ENCODE measurements around the gene CALD1.

The CALD1 gene

DNA sequence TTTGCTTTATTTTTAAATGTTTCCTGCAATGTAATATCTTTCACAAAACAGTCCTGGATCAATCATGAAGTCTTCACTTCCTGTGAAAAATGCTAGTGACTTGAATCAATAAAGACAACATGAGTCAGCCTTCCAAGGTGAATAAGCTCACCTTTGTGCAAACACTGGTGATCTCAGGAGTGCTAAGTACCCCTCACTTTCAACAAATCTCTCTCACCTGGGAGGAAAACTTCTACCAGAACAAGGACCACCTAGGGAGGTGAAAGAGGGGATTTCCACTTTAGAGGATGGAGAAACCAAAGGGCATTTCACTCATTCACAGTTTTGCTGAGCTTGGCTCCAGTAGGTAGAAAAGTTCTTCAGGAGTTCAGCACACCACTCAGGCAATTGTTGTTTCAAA, 64.8 kb downstream of the CALD1 start:
- TF ChIP-seq RARB (CRISPR knock-in tag; IDR thresholded peaks at IDR 0.05) (no peak), OSR1 (CRISPR knock-in tag; IDR thresholded peaks at IDR 0.05) (no peak), BACH2 (CRISPR knock-in tag; IDR thresholded peaks at IDR 0.05; ENCODE audit: borderline replicate concordance) (no peak), ZC3H10 (CRISPR knock-in tag; IDR thresholded peaks at IDR 0.05) (no peak), ZNF8 (CRISPR knock-in tag; IDR thresholded peaks at IDR 0.05) (no peak), ZFP3 (CRISPR knock-in tag; IDR thresholded peaks at IDR 0.05) (no peak), TOX (CRISPR knock-in tag; IDR thresholded peaks at IDR 0.05; ENCODE audit: borderline replicate concordance) (no peak), GLIS3 (CRISPR knock-in tag; IDR thresholded peaks at IDR 0.05) (no peak), ZNF565 (CRISPR knock-in tag; conservative IDR thresholded peaks at IDR 0.05; ENCODE audit: low read depth) (no peak), ARNTL (CRISPR knock-in tag; IDR thresholded peaks at IDR 0.05; ENCODE audit: borderline replicate concordance, low read depth) (no peak), ESRRG (CRISPR knock-in tag; IDR thresholded peaks at IDR 0.05) (no peak), ISL1 (CRISPR knock-in tag; IDR thresholded peaks at IDR 0.05) (no peak)
- TF ChIP-seq, protein P1, sequence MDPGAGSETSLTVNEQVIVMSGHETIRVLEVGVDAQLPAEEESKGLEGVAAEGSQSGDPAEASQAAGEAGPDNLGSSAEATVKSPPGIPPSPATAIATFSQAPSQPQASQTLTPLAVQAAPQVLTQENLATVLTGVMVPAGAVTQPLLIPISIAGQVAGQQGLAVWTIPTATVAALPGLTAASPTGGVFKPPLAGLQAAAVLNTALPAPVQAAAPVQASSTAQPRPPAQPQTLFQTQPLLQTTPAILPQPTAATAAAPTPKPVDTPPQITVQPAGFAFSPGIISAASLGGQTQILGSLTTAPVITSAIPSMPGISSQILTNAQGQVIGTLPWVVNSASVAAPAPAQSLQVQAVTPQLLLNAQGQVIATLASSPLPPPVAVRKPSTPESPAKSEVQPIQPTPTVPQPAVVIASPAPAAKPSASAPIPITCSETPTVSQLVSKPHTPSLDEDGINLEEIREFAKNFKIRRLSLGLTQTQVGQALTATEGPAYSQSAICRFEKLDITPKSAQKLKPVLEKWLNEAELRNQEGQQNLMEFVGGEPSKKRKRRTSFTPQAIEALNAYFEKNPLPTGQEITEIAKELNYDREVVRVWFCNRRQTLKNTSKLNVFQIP (CRISPR knock-in tag; IDR thresholded peaks at IDR 0.05; ENCODE audit: borderline replicate concordance, low read depth), result no peak
- TF ChIP-seq, protein P2, sequence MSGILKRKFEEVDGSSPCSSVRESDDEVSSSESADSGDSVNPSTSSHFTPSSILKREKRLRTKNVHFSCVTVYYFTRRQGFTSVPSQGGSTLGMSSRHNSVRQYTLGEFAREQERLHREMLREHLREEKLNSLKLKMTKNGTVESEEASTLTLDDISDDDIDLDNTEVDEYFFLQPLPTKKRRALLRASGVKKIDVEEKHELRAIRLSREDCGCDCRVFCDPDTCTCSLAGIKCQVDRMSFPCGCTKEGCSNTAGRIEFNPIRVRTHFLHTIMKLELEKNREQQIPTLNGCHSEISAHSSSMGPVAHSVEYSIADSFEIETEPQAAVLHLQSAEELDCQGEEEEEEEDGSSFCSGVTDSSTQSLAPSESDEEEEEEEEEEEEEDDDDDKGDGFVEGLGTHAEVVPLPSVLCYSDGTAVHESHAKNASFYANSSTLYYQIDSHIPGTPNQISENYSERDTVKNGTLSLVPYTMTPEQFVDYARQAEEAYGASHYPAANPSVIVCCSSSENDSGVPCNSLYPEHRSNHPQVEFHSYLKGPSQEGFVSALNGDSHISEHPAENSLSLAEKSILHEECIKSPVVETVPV (CRISPR knock-in tag; IDR thresholded peaks at IDR 0.05), result no peak
- TF ChIP-seq, protein P3, sequence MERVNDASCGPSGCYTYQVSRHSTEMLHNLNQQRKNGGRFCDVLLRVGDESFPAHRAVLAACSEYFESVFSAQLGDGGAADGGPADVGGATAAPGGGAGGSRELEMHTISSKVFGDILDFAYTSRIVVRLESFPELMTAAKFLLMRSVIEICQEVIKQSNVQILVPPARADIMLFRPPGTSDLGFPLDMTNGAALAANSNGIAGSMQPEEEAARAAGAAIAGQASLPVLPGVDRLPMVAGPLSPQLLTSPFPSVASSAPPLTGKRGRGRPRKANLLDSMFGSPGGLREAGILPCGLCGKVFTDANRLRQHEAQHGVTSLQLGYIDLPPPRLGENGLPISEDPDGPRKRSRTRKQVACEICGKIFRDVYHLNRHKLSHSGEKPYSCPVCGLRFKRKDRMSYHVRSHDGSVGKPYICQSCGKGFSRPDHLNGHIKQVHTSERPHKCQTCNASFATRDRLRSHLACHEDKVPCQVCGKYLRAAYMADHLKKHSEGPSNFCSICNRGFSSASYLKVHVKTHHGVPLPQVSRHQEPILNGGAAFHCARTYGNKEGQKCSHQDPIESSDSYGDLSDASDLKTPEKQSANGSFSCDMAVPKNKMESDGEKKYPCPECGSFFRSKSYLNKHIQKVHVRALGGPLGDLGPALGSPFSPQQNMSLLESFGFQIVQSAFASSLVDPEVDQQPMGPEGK (CRISPR knock-in tag; IDR thresholded peaks at IDR 0.05; ENCODE audit: borderline replicate concordance), result no peak
- TF ChIP-seq, protein P4, sequence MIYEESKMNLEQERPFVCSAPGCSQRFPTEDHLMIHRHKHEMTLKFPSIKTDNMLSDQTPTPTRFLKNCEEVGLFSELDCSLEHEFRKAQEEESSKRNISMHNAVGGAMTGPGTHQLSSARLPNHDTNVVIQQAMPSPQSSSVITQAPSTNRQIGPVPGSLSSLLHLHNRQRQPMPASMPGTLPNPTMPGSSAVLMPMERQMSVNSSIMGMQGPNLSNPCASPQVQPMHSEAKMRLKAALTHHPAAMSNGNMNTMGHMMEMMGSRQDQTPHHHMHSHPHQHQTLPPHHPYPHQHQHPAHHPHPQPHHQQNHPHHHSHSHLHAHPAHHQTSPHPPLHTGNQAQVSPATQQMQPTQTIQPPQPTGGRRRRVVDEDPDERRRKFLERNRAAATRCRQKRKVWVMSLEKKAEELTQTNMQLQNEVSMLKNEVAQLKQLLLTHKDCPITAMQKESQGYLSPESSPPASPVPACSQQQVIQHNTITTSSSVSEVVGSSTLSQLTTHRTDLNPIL (CRISPR knock-in tag; IDR thresholded peaks at IDR 0.05; ENCODE audit: low read depth), result no peak
- no peak for ATAC-seq

DNA sequence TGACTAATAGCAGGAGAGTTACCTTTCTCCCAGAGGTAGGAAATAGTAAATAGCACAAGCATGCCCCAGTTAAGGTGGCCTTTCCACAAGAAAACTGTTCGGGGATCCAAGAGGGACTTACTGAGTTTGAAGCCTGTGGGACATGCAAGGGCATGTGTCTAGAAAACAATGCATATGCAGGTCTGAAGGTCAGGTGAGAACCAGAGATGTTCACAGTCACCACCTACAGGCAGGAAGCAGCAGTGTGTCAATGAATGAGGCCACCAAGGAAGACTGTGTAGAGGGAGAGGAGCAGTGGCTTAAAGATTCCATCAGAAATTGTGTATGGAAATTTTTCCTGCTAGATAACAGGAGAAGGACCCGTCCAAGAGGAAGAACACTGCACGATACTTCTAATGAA, 66.0 kb downstream of the CALD1 start:
- no peak for TF ChIP-seq BACH2 (CRISPR knock-in tag; IDR thresholded peaks at IDR 0.05; ENCODE audit: borderline replicate concordance)
- TF ChIP-seq ZFP30 (CRISPR knock-in tag; IDR thresholded peaks at IDR 0.05), result no peak
- no peak for TF ChIP-seq OSR1 (CRISPR knock-in tag; IDR thresholded peaks at IDR 0.05)
- TF ChIP-seq TCF4 (CRISPR knock-in tag; IDR thresholded peaks at IDR 0.05; ENCODE audit: borderline replicate concordance), result no peak
- TF ChIP-seq ESRRG (CRISPR knock-in tag; IDR thresholded peaks at IDR 0.05), result no peak
- TF ChIP-seq RARB (CRISPR knock-in tag; IDR thresholded peaks at IDR 0.05), result no peak
- no peak for TF ChIP-seq ZNF8 (CRISPR knock-in tag; IDR thresholded peaks at IDR 0.05)
- no peak for TF ChIP-seq CSDC2 (CRISPR knock-in tag; IDR thresholded peaks at IDR 0.05)
- peak; percentile 61 for ATAC-seq

DNA sequence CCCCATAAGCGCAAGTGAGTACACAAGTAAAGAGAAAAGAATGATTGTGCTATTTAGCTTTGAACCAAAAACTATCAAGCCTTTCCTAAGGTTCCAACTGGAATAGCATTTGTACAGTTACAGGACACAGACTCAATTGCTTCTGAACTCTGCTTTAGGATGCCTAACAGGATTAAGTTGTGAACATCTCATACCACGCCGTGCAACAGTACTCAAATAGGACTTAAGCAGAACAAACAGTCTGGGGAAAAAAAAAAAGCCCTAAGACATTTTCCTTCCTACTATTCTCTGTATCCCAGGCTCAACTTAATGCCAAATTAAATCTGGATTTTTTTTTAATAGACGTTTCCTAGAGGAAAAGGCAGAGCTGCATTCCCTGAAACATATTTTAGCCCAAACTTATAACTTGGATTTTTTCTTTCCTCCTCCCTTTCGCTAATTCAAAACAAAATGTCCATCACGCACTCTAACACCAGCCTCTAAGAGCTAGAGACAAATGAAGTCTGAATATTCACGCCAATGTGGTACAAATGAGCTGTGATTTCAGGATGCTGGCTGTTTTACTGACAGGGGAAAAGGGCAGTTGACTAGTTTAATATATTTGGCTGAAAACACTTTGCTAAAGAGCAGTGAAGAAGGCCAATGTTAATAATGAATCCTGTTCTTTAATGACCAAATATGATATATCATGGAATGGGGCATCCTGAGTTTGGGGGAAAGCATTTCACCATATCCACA, 68.6 kb downstream of the CALD1 start:
- no peak for ATAC-seq
- TF ChIP-seq OSR1 (CRISPR knock-in tag; IDR thresholded peaks at IDR 0.05), result no peak

DNA sequence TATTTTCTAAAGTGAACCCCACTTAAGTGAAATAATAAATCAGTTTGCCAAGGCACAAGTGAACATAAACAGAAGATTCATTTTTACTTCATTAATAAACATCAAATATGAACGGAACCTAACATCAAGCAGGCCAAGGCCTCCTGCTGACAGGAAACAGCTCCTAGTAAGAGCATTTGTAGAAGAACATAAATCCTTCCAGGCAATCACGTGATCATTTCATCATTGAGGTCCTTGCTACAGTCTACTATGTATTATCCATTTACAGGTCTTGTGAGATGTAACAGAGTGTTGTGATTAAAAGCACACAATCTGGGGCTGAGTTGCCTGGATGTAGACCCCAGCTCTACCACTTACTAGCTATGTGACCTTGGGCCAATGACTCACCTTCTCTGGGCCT, 70.6 kb downstream of the CALD1 start:
- ATAC-seq, result no peak
- TF ChIP-seq ZFP30 (CRISPR knock-in tag; IDR thresholded peaks at IDR 0.05) (no peak), ISL1 (CRISPR knock-in tag; IDR thresholded peaks at IDR 0.05) (no peak), ZFP3 (CRISPR knock-in tag; IDR thresholded peaks at IDR 0.05) (no peak), GLIS3 (CRISPR knock-in tag; IDR thresholded peaks at IDR 0.05) (no peak), ZC3H10 (CRISPR knock-in tag; IDR thresholded peaks at IDR 0.05) (no peak), CSDC2 (CRISPR knock-in tag; IDR thresholded peaks at IDR 0.05) (no peak), ZNF565 (CRISPR knock-in tag; conservative IDR thresholded peaks at IDR 0.05; ENCODE audit: low read depth) (no peak), TCF4 (CRISPR knock-in tag; IDR thresholded peaks at IDR 0.05; ENCODE audit: borderline replicate concordance) (no peak)
- TF ChIP-seq, protein P5, sequence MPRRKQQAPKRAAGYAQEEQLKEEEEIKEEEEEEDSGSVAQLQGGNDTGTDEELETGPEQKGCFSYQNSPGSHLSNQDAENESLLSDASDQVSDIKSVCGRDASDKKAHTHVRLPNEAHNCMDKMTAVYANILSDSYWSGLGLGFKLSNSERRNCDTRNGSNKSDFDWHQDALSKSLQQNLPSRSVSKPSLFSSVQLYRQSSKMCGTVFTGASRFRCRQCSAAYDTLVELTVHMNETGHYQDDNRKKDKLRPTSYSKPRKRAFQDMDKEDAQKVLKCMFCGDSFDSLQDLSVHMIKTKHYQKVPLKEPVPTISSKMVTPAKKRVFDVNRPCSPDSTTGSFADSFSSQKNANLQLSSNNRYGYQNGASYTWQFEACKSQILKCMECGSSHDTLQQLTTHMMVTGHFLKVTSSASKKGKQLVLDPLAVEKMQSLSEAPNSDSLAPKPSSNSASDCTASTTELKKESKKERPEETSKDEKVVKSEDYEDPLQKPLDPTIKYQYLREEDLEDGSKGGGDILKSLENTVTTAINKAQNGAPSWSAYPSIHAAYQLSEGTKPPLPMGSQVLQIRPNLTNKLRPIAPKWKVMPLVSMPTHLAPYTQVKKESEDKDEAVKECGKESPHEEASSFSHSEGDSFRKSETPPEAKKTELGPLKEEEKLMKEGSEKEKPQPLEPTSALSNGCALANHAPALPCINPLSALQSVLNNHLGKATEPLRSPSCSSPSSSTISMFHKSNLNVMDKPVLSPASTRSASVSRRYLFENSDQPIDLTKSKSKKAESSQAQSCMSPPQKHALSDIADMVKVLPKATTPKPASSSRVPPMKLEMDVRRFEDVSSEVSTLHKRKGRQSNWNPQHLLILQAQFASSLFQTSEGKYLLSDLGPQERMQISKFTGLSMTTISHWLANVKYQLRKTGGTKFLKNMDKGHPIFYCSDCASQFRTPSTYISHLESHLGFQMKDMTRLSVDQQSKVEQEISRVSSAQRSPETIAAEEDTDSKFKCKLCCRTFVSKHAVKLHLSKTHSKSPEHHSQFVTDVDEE (CRISPR knock-in tag; IDR thresholded peaks at IDR 0.05), result no peak
- TF ChIP-seq, protein P2 (CRISPR knock-in tag; IDR thresholded peaks at IDR 0.05), result no peak

All from SK-N-SH treated with all-trans-retinoic acid at 6 μM for 48 hours (cell line).